GM21367 (cell line): ENCODE data around the gene ALG13.
"Not testable (repeated sequence)": the region's sequence is repeated elsewhere in the genome, so short reads cannot be mapped to it uniquely, and the experiment has no call there.

Experiments used
- ATAC-seq: cut with Tn5 transposase; IDR thresholded peaks from one replicate; pipeline ENCODE4 v1.9.1; 2021; ENCODE audit not compliant: unreplicated experiment

The ALG13 gene

GRCh38 chrX:111756486-111756885 is 75.5 kb downstream of the ALG13 start:
- ATAC-seq = no peak

- no peak for ATAC-seq
These were observed 78.7 kb downstream of the ALG13 start for GRCh38 chrX:111759686-111760085.

DNA sequence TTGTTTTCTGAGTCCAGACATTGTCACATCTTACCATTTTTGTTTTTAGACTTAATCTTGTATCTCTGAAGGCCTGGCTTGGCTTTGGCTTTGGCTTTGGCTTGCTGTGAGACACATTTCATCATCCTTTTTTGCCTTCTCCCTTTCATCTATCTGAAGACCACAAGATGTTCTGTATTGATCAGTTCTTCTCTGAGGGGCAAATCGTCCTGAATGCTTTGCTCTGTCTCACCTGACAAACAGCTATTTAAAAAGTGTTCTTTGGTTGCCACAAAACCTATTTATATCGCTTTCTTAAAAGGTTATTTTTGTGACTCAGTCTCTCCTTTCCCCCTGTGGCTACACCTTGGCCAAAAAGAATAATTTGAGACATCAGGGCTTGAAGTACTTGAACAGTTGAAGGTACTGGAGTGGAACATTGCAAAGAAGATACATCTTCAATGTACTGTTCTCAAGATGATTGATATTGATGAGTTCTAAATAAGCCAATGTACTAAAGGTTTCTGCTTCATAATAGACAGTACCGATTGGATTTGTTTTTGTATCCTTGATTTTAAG is 80.7 kb downstream of the ALG13 start:
- ATAC-seq = no peak

GRCh38 chrX:111778591-111778990 is 97.6 kb downstream of the ALG13 start:
- no peak for ATAC-seq

- ATAC-seq = no peak
These were observed 98.6 kb downstream of the ALG13 start for GRCh38 chrX:111779582-111779981.

DNA sequence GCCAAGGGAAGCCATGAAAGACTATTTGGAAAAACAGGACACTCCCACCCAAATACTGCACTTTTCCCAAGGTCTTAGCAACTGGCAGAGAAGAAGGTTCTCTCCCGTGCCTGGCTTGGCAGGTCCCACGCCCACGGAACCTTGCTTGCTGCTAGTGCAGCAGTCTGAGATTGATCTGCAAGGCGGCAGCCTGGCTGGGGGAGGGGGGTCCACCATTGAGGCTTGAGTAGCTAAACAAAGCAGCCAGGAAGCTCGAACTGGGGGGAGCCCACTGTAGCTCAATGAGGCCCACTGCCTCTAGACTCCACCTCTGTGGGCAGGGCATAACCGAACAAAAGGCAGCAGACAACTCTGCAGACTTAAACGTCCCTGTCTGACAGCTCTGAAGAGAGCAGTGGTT is 103.7 kb downstream of the ALG13 start:
- no peak for ATAC-seq

DNA sequence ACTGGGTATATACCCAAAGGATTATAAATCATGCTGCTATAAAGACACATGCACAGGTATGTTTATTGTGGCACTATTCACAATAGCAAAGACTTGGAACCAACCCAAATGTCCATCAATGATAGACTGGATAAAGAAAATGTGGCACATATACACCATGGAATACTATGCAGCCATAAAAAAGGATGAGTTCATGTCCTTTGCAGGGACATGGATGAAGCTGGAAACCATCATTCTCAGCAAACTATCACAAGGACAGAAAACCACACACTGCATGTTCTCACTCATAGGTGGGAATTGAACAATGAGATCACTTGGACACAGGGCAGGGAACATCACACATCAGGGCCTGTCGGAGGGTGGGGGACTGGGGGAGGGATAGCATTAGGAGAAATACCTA is 109.1 kb downstream of the ALG13 start:
- not testable (repeated sequence) for ATAC-seq
